Stimulated activated CD8-positive, alpha-beta memory T cell treated with anti-CD3 and anti-CD28 coated beads, Interleukin-7, amount 100 ng/mL, for 1 hour (primary cell): ENCODE data around the gene PRMT1.

ENCODE experiments used
- DNase-seq, 2 donors: peaks; one replicate each; pipeline ENCODE4 v3.0.0-alpha.2; 2020; ENCODE audit warnings: low read depth in 2 of 2

PRMT1 gene

GRCh38 chr19:49688531-49689132 lies 11.6 kb downstream of the PRMT1 start:
- no peak for DNase-seq

GRCh38 chr19:49689133-49690078 lies 12.3 kb downstream of the PRMT1 start, which contains the start of gene ADM5:
TSS of gene ADM5 (plus strand) at chr19:49689594. CDS start at chr19:49689838, 244 bp downstream.
- no peak for DNase-seq

- DNase-seq: no peak
These were observed 13.1 kb downstream of the PRMT1 start for GRCh38 chr19:49690079-49690655.

- DNase-seq: no peak
These were observed 13.7 kb downstream of the PRMT1 start, which contains the start of gene CPT1C for GRCh38 chr19:49690656-49691242. TSS of gene CPT1C (plus strand) at chr19:49691116. CDS start at chr19:49692253, 1,137 bp downstream.

GRCh38 chr19:49691243-49692146 lies 14.4 kb downstream of the PRMT1 start:
- DNase-seq: no peak

- DNase-seq: no peak
These were observed 15.1 kb downstream of the PRMT1 start for GRCh38 chr19:49692147-49692506.

- no peak for DNase-seq
These were observed 19.0 kb downstream of the PRMT1 start for GRCh38 chr19:49696115-49696514.

- no peak for DNase-seq
These were observed 19.8 kb downstream of the PRMT1 start for GRCh38 chr19:49696865-49697264.

- DNase-seq: no peak
These were observed 22.3 kb downstream of the PRMT1 start for GRCh38 chr19:49699364-49699763.

- no peak for DNase-seq
These were observed 23.5 kb downstream of the PRMT1 start for GRCh38 chr19:49700563-49700962.

- no peak for DNase-seq
These were observed 24.3 kb downstream of the PRMT1 start for GRCh38 chr19:49701271-49701786.

- no peak for DNase-seq
These were observed 28.0 kb downstream of the PRMT1 start for GRCh38 chr19:49704888-49705642.

GRCh38 chr19:49705919-49706318 lies 28.8 kb downstream of the PRMT1 start:
- no peak for DNase-seq

GRCh38 chr19:49710372-49710951 lies 33.4 kb downstream of the PRMT1 start:
- no peak for DNase-seq

- no peak for DNase-seq
These were observed 35.4 kb downstream of the PRMT1 start for GRCh38 chr19:49712397-49712859.

- DNase-seq: no peak
These were observed 36.3 kb downstream of the PRMT1 start for GRCh38 chr19:49713236-49713845.

GRCh38 chr19:49716154-49716553 lies 39.1 kb downstream of the PRMT1 start:
- DNase-seq: no peak

- no peak for DNase-seq
These were observed 41.4 kb downstream of the PRMT1 start for GRCh38 chr19:49718511-49718910.

- DNase-seq: no peak
These were observed 41.9 kb downstream of the PRMT1 start for GRCh38 chr19:49718991-49719390.
